HG03342 (cell line): Measurements from ENCODE around the gene PLA2G4F.
"Not testable (repeated sequence)": the region's sequence is repeated elsewhere in the genome, so short reads cannot be mapped to it uniquely, and the experiment has no call there.

ENCODE experiments used
- ATAC-seq: cut with Tn5 transposase; IDR thresholded peaks from one replicate; pipeline ENCODE4 v1.9.1; 2021; ENCODE audit warnings: mild to moderate bottlenecking, moderate library complexity; ENCODE audit not compliant: unreplicated experiment

Gene PLA2G4F

DNA sequence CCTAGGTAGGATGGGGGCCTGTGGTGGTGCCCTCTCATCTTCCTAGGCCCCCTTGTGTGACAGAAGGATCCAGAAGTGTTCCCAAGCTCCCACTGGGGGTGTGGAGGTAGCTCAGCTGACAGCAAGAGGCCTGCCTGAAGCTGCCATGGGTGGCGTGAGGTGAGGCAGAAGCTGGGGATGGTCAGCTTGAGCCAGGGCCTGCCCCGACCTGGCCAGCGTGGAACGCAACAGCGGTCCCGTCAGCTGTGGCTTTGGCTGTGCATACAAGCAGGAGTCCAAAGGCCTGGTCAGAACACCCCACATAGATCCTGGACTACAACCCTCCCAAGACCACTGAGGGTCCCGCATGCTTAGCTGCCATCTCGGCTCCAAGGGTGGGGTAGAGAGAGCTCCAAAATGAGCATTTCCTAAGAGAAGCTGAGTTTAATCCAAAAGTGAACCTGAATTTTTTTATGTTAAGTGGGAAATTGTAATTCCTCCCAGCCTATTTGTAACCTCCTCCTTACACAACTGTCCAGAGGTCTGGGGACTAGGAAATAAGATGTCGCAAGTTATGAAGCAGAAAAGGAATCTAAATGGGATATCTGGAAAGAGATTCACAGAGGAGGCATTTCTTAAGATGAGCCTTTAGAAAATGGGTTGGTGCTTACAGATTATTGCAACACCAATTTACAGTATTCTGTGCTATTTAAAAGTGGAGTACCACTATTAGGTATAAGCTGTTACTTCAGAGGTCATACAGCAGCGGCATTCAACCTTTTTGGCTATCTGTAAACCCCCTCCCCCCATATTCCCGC, 52.1 kb downstream of the PLA2G4F start:
- no peak for ATAC-seq

DNA sequence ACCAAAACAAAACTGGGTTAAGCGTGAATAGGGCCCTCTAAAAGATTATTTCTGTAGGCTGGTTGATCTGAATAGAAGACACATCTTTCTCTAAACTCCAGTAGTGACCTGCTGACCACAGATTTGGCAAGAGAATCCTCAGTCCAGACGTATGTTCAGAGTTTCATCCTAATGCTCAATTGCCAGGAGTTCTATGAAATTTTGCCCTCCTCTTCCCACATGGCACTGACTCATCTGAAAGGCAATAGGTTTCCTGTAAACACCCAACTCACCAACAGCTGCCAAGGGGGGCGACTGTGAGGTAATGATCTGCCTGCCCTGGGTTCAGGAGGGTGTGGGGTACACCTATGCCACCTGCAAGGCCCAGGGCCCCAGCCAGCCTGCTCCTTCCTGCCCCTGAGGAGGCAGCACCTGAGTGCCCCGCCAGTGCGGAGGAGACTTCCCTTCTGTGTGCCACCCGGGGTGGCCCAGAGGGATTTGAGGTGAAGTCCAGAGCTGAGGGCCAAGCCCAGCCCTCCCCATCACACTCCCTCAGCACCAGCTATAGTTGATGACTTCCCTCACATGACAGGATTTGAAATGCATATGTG, 53.7 kb downstream of the PLA2G4F start:
- no peak for ATAC-seq

DNA sequence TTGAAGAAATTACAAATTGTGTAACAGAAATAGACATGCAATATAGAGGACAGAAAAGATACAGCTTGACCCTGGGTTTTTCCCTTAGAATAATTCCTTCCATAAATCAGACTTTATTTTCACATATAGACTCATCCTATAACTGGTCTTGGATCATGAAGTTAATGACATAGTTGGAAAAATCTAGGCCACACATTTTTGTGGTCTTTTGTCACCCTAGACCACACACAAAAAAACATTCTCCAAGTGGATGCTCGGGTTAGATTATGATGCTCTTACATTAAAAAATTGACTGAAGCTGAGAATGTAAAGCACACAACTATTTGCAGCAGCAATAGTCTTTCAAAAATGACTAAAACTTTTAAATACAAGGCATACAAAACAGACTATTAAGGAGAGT, 54.6 kb downstream of the PLA2G4F start:
- ATAC-seq, result no peak

DNA sequence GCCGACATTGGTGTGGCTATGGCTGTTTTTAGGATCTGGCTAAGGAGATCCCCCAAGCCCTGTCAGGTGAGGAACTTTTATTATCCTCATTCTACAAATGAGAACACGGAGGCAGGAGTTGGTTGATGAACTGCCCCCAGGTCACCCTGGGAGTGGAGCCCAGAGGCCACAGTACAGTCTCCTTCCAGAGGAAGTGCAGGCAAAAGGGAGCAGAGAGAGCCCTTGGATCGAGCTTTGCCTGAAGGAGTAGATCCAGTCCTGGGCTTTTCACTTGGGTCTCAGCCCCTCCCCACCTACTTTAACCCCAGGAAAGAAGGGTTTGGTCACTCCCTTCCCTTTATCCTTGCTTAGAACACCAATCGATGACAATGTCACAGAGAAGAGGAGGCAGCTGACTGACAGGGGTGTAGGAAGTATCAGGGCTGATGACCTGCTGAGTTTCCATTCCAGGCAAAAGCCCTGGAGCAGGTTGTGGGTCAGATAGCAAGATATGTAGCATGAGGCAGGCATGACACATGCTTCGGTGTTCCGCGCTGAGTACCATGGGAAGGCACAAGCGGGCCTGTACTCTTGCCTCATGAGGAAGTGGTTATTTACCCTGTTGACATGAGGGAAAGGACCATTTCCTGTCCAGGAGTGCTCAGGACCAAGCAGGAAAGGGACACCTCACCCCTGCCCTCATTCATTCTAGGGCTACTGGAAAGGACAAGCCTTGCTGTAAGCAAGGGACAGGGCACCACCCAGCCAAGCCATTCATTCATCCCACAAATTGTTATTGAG, 56.2 kb downstream of the PLA2G4F start:
- ATAC-seq, result no peak

DNA sequence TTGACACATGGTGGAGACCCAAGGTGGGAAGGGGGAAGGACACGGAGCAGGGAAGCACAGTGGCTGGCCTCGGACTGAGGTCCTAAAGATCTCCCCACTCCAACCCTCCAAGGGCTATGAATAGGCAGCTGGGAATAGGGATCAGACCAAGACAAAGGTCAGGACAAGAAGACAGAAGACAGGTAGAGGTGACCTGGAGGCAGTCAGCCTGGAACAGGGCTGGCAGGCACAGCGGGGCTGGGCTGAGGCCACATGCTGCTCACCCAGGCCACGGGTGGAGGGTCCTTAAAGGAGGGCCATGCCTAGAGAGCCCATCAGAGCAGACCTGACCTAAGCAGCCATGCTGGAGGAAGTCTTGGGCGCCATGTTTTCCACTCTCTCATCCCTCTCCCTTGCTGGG, 59.4 kb downstream of the PLA2G4F start:
- no peak for ATAC-seq

DNA sequence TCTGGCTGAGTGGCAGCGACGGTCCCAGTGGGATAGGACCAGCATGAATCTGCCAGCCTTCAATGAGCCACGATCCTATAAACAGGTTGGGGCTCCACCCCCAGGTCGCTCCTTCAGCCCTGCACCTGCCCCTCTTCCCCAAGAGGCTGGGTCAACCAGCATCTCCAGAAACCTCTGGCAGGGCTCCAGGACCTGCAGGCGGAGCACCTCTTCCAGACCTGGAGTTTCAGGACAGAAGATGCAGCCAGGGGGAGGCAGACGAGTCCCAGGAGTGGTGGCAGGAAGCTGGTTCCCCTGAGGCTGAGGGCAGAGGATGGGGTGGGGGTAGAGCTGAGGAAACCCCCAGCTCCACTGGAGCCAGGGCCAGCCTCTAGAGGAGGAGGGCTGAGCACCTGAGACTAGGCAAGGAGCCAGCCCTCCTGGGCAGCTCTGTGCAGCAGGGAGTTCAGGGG, 61.9 kb downstream of the PLA2G4F start, which contains the start of gene PLA2G4D:
PLA2G4D (minus strand) TSS at position 51 of the 452 bp plus-strand sequence. CDS start 103 bp downstream, outside the sequence.
- ATAC-seq, result no peak

DNA sequence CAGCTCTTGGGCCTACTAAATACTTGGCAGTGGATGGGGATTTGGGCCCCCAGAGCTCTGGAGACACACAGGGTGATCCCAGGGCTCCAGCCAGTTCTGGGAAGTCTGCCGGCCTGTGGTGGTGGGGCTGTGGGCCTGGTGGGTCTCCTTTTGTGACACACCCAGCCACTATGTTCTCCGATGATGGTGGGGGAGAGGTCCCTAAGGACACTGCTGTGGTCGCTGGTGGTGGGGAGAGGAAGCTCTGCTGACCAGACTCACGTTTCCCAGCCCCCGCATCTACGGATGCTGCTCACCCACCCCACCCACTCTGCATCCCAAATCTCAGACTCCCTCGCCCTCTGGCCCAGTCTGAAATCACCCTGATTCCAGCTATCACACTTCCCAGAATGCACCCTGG, 62.5 kb downstream of the PLA2G4F start:
- ATAC-seq, result no peak

DNA sequence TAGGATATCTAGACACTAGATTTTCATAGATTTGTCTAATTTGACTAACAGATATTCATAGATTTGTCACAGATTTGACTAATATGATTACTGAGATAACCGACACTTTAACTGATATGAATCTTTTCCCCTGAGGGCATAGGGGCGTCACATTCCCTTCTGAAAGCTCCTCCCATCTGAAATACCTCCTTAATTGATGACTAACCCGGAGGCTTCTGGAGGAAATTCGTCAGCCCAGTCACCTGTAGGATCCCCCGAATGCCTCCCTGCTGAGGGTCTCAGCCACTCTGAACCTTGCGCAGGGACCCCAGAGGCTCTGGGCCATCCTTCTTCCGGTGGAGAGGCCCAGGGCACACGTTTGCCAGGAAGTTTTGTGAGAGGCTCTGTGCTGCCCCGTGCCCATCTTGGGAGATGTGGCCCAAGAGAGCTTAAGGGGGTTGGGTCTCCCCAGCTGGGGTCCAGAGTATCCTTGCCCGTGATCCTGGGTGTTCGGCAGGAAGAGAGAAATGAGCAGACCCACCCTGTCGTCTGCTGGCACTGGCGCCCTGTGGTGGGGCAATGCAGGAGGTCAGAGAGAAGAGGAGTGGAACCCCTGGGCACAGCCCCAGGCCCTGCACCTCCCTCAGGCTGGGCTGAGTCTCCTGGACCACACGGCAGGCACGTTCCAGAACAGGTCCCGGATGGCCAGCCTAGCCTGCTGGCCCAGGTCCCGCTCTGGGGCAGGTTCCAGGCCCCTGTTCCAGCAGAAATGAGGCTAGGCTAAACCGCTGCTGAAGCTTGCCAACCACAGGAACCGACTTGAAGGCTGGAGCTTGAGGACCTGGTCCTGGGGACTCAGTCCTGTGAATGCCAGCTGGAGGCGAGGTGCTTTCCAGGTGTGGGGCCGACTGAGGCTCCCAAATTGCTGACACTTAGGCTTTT, 63.8 kb downstream of the PLA2G4F start:
- no peak for ATAC-seq

DNA sequence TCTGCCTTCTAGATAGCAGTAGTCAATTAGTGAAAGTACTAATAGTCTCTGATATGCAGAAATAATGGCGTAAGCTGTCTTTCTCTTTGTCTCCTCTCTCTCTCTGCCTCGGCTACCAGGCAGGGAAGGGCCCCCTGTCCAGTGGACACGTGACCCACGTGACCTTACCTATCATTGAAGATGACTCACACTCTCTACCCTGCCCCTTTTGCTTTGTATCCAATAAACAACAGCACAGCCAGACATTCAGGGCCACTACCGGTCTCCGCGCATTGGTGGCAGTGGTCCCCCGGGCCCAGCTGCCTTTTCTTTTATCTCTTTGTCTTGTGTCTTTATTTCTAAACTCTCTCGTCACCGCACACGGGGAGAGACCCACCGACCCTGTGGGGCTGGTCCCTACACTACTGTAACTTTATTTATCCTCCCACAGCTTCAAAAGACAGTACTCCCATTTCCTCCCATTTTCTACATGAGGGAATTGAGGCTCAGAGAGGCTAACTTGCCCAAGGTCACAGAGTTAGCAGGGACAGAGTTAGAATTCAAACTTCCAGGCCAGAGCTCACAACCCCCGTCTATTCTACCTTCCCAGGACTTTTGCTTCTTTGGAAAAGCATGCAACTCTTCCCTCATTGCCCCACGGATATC, 64.6 kb downstream of the PLA2G4F start:
- ATAC-seq, result not testable (repeated sequence)

DNA sequence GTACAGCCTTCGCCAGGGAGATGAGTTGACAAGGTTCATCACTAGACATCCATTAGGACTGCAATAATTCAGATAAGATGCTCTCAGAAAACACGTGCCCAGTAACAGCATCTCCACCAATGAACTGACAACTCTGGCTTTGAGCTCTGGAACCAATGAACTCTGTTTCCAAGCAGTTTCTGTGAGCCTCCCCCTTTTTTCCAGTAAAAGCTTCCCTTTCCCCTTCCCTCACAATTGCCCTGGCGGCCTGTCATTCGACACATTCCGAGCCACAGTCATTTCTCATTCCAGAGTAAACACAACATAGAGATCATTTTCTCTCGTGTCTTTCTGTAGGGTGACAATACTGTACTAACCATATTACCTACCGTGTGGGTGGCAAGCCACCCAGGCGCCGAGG, 65.7 kb downstream of the PLA2G4F start:
- no peak for ATAC-seq

DNA sequence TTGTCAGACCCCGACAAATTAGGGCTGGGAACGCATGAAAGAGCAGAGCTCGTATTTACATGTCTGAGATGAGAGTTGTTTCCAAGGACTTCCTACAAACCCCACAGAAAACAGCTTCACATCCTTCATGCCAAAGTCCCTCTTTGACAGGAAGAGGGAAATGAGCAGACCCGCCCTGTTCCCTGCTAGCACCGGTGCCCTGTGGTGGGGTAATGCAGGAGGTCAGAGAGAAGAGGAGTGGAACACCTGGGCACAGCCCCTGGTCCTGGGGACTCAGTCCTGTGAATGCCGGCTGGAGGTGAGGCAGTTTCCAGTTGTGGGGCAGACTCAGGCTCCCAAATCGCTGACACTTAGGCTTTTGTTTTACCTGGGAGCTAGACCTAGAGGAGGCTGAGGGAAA, 66.1 kb downstream of the PLA2G4F start:
- no peak for ATAC-seq

DNA sequence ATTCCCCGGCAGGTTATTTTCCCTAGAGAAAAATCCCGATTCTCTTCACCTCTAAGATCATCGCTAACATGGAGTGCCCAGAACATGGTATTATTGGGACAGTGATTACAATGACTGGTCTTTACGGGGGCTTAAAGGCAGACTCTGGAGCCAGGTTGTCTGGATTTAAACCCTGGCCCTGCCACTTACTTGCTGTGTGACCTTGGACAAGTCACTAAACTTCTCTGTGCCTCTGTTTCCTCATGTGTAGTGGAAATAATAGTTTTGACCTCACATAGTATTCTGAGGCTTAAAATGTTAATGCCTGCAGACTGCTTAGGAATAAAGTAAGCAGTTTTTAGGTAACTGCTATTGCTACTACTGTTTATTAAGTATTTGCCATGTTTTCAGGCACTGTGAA, 66.5 kb downstream of the PLA2G4F start:
- no peak for ATAC-seq
